Hematopoietic multipotent progenitor cell treated with erythropoietin and hydrocortisone succinate and interleukin-3 and kit ligand, for 17 days (in vitro differentiated cells): ENCODE results near the gene FLYWCH1.

ENCODE experiments used
- DNase-seq: peaks from one replicate; pipeline ENCODE4 v3.0.0-alpha.2; 2015; ENCODE audit warnings: low spot score

Gene FLYWCH1

DNA sequence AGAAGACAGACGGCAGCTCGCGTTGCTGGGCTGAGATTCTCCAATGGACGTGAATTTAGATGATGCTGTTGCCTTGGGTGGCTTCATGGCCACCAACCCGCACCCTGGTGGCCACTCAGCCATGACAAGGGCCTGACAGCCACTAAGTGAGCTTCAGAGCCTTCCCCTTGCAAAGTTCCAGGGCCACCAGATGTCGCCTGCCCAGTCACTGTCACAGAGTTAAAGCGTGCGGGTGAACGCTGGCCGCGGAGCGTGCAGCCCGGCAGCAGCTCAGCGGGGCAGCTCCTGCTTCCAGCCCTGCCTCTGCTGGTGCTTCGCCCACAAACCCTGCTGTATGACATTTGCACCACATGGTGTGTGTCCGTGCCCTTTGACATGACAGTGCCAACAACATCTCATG is 39.0 kb downstream of the FLYWCH1 start:
- no peak for DNase-seq

DNA sequence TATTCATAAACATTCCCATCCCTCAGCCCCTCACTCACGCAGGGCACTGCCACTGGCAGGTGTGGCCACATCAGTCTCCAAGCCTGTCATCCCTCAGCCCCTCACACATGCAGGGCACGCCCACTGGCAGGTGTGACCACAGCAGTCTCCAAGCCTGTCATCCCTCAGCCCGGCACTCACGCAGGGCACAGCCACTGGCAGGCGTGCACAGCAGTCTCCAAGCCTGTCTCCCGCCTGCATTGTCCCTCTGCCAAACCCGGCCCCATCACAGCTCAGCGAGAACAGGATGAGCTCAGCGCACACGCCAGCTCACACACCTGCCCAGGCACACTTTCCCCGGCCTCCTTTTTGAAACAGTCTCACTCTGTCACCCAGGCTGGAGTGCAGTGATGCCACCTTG is 40.9 kb downstream of the FLYWCH1 start:
- no peak for DNase-seq

GRCh38 chr16:2953706-2954627 is 42.2 kb downstream of the FLYWCH1 start:
- no peak for DNase-seq

DNA sequence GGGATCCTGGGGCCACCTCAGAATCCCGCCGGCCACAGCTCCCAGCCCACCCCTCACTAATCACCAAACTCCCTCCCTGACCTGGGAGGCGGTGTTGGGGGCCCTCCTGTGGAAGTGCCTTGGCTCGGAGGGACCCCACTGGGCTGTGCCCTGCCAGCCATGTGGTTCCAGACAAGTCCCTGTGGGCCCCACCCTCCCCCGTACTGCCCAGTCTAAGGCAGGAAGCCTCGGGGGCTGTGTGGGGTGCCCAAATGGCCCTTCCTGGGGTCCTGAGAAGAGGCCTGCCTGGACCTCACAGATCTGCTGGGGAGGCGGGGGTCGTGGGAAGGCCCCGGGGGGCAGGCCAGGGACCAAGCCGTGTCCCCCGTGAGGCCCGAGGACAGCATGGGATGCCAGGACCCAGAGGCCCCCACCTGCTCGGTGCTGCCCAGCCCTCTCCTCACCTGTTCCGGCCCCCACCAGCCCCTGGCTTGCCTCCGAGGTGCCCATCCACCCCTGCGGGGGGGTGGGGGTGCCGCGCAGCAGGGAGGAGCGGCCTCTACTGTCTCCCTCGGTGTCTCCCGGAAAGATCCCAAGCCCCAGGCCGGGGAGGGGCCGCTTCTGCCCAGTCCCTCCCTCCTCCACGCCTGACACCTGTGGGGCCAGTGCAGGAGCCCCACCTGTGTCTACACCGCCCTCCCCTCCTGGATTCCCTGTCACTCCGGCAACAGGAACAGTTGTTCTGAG is 43.1 kb downstream of the FLYWCH1 start:
- no peak for DNase-seq

DNA sequence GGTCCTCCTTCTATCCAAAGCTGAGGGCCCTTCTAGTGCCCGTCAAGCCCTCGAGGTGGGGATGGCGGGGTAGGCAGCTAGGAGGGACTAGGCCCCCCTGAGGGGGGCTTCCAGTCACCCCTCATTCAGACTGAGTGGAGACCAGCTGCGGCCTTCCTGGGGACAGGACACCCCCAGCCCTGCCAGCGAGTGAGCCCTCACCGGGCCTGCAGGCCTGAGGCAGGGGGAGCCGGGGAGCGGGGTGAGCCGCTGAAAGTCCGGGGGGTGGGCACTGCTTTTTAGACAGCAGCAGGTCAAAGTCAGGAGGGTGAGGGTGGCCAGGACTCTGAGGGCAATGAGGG is 43.7 kb downstream of the FLYWCH1 start:
- DNase-seq = no peak

DNA sequence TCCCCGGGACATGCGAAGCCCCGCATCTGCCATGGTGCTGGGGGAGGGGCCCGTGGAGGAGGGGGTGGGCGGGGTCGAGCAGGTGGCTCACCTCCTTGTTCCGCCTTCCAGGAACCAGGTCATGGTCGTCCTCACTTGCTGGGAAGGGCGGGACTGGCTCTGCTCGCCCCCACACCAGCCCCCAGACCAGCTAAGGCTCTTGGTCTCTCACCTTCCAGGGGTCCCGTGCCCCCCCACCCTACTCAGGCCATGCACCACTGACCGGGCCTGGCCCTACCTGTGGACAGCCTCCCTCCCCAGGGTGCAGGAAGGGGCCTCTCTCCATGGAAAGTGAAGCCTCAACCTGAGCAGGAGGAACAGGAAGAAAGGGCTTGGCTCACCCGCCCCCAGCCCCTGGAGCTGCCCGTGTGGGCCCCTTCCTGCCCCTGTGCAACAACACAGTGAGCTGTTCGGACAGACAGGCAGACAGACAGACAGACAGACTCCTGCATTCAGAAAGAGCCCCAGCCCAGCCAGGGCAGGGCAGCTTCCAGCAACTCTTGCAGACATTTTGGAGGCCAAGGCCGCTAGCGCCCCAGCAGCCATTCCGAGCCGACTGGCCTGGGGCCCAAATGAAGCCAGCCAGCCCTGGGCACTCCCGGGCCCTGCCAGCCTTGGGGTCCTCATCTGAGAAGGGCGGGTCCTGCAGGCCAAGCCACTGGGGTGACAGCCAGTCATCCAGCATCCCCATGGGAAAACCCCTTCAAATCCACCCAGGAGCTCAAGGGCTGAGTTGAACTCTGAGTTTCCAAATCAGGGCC is 44.2 kb downstream of the FLYWCH1 start:
- DNase-seq = no peak

- DNase-seq = no peak
These were observed 44.8 kb downstream of the FLYWCH1 start for GRCh38 chr16:2956579-2956956.

- DNase-seq = no peak
These were observed 47.5 kb downstream of the FLYWCH1 start for GRCh38 chr16:2959206-2959605.

GRCh38 chr16:2960183-2961010 is 48.7 kb downstream of the FLYWCH1 start:
- DNase-seq = no peak

DNA sequence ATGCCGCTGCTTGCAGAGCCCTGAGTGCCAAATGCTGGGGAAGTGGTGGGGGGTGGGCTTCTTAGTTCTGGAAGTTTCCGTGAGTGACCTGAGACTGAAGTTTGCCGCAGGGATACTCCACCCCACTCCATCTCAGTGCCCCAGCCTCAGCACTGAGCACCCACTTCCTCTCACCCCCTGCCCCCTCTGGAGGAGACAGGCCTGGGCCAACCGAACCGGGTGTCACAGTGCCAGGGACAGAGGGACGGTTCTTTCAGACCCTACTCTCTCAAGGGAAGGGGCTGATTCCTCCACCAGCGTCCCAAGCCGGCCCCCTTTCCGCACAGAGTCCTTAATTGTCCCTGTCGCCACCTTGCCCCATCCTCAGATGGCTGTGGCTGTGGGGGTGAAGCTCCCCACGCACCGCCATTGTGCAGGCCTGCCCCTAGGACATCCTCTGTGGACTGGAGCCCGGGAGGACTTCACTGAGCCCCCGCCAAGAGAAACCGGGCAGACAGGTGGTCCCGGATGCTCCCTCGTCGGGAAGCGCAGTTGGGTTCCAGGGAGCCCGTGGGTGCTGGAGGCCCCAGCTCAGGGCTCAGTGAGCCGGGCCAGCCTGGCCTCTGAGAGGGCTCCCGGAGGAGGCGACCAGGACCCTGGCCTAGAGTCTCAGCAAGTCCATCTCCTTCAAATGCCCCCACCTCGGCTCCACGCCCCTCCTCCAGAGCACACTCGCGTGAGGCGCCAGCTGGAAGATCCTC is 50.8 kb downstream of the FLYWCH1 start:
- no peak for DNase-seq

- no peak for DNase-seq
These were observed 51.5 kb downstream of the FLYWCH1 start for GRCh38 chr16:2963074-2963722.

DNA sequence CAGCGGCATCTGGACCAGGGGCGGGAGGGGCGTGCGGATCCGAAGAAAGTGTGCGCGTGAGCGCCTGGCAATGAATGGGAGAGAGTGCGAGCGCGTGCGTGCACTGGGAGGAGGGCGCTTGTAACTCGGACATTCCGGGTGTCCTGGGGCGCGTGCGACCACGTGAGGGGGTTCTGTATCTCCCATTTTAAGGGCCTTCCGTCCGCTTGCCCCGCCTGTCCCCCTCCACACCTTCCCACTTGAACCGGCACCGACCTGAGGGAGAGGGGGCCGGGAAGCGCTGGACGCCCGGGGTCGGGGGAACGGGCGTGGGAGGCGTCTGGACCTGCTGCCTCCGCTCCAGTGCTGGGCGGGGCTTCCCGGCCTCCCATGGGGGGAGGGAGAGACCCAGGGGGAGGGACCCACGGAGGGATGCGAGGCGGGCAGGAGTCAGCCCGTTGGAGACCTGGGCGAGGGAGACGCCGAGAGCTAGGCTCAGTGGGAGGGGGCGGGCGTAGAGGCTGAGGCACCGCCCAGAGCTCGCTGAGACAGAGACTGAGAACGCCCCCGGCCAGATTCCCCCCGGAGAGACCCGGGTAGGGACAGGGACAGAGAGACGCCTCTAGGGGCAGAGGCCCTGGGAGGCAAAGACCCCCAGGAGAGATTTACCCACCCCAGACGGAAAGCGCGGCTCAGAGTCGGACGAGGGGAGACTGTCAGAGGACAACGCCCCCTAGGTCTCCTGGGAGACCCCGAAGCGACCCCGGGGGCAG is 52.2 kb downstream of the FLYWCH1 start, which contains the start of gene KREMEN2:
Gene KREMEN2, plus strand, starts transcription at position 553 of the 752 bp plus-strand sequence. CDS start 246 bp downstream, outside the sequence.
- no peak for DNase-seq

DNA sequence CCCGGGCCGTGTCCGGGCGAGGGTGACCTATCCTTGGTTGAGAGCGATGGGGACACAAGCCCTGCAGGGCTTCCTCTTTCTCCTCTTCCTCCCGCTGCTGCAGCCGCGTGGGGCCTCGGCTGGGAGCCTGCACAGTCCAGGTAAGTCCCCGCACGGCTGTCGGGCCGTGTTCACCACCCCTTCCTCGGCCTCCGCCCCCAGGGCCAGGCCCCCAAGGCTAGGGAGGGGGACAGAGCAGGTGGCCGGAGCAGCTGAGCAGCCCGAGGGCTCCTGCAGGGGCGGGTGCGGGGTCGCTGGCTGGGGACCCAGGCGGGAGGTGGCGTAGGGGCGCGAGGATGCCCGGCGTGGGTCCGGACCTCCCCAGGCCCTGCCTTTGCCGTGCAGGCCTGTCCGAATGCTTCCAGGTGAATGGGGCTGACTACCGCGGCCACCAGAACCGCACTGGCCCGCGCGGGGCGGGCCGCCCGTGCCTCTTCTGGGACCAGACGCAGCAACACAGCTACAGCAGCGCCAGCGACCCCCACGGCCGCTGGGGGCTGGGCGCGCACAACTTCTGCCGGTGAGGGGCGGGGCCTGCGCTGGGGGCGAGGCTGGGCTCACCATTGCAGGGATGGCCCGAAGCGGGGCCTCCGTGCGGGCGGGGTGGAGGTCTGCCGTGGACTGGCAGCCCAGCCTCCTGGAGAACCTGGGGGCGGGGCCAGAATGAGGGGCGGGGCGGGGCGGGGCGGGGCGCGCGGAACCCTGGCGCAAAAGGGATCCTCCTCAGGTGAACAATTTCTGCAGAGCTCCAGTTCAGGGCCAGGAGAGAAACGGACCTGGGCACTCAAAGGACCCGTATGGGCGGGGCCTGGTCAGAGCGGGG is 53.0 kb downstream of the FLYWCH1 start:
- DNase-seq = peak; percentile 27

GRCh38 chr16:2966043-2966807 is 54.5 kb downstream of the FLYWCH1 start:
- DNase-seq = no peak

DNA sequence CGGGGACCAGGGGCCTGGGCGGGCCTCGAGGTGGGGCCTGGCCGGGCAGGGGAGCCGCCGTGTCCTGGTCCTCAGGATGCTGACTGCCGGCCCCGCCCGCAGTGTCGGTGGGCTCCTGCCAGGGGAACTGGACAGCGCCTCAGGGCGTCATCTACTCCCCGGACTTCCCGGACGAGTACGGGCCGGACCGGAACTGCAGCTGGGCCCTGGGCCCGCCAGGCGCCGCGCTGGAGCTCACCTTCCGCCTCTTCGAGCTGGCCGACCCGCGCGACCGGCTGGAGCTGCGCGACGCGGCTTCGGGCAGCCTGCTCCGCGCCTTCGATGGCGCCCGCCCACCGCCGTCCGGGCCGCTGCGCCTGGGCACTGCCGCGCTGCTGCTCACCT is 55.1 kb downstream of the FLYWCH1 start:
- no peak for DNase-seq

GRCh38 chr16:2967211-2967631 is 55.5 kb downstream of the FLYWCH1 start:
- no peak for DNase-seq

DNA sequence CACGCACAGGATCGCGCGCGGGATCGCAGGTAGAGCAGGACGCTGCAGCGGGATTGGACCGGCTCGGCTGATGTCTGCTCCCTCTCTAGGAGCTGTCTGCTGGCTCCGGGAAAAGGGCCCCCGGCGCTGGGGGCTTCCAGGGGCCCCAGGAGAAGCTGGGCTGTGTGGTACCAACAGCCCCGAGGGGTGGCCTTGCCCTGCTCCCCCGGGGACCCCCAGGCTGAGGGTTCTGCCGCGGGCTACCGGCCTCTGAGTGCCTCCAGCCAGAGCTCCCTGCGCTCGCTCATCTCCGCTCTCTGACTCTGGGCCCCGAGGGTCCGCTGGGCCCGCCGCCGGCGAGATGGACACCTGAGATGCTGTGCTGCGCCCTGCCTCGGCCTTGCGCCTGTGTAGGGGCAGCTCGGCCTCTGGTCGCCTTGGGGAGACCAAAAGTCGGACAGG is 56.0 kb downstream of the FLYWCH1 start:
- no peak for DNase-seq

- DNase-seq = peak; percentile 13
These were observed 56.6 kb downstream of the FLYWCH1 start for GRCh38 chr16:2968368-2968737.
